Stimulated activated CD4-positive, alpha-beta T cell treated with anti-CD3 and anti-CD28 coated beads, TNF-alpha, amount 100 ng/mL, for 4 hours (primary cell): ENCODE results near the gene FSIP1.

ENCODE experiments used
- DNase-seq, 3 experiments: peaks; one replicate each; pipeline ENCODE4 v3.0.0-alpha.2; 2020; ENCODE audit warnings: low read depth in 3 of 3

Gene FSIP1

DNA sequence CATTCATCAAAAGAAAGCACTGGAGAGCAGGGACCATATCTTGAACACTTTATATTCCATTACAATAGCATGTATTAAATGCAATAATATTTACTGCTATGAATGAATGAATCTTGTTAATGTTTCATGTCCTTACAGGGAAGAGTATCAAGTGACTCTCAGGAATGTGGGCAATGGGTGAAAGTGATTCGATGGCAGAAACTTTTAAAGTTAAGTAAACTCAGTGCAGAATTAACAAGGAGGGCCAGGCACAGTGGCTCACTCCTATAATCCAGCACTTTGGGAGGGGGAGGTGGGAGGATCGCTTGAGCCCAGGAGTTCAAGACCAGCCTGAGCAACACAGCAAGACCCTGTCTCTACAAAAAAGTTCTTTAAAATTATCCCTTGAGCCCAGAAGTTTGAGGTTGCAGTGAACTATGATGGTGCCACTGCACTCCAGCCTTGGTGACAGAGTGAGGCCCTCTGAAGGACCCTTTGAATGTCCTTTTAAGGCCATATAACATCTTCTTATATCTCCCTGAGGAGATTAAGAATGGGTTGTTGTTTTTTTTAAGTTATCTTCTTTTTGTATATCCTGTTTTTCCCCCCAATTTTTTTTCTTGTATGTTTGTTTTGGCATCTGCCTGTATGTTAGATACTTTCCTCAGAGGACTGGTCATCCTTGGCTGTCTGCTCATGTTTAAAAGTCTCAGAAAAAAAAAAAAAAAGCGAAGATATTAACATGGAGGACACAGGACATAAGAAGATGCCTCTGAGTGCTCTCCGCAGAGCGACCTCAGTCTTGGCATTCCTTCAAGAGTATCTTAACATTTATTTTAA, 9.6 kb upstream of the FSIP1 start:
- DNase-seq, result no peak

DNA sequence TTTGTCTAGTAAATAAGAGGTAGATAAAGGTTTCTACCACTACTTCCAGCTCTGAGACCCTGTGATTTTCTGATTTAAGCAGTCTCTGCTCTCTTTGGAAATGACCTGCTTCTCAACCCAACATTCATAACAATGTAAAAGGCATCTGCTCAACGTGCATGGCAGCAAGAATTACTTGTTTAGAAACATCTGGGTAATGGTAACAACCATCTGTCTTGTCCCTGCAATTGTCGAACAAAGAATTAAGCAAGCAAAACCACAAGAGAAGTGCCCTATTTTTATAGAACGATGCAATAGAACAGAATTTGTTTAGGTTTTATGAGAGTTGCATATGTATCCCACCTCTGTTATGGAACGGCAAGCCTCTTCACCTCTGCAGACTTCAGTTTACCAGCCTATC, 7.1 kb upstream of the FSIP1 start:
- DNase-seq, result no peak

DNA sequence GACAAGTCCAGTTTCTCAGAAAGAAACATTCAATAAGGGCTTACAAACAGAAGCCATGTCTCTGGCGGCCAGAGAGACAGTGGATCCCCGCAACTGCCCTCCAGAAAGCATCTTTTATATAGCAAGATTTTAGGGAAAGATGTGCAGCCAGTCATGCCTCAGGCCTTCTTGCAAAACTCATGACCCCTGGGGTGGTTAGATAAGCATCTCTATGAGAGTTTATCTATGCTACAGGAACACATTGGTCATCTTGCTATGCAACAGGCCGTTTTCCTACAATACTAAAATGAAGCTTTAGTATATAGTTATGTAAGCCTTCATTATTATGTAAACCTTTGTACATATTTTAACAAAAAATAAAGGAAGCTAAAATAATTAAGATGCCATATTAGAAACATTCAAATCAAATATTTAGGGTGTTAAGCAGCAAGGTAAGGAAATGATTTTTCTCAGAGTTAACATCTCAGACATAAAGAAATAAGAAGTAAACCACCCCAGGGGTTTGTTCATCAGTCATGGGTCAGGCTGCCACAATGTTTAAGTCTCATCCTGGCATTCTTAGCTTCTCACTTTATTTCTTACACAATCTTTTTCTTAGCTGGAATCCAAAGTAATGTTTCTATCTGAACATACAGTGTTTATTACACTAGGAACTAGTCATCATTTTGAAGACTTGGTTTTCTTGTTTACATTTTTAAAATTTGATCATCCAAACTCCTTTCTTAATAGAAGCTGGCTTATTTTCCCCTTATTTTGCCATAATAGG, 6.3 kb upstream of the FSIP1 start:
- no peak for DNase-seq

DNA sequence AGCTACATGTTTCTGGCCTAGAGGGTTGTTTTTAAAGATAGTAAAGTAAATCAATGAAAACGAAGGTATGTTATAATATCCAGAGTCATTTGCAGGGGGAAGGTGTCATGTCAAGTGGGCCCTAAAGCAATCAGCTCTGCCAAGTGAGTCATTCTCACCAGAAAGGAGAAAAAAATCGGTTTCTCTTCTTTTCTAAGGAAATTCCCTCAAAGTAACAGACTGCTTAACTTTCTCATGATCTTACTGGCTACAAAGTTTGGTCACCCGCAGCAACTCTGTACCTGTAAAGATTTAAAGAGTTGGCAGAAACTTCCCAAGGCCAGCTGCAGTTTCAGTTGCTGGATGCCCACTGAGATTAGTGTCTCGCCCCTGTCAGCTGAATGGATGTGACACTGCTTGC, 5.5 kb upstream of the FSIP1 start:
- no peak for DNase-seq

DNA sequence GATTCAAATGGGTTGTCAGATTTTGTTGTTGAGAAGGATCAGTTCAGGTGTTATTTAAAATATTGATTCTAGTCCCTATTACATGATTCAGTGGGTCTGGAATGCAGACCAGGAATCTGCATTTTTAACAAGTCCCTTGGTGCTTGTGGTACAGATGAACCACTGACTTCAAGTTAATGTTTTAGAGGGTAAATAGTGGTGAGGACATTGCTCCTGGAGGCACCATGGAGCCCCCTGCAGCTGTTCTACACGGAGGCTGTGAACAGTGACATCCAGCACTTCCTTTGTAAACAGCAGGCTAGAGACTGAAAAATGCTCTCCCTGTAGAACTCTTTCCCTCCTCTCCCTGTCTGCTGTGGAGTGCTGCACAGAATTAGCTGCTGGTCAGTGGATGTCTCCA, 4.8 kb upstream of the FSIP1 start:
- no peak for DNase-seq

DNA sequence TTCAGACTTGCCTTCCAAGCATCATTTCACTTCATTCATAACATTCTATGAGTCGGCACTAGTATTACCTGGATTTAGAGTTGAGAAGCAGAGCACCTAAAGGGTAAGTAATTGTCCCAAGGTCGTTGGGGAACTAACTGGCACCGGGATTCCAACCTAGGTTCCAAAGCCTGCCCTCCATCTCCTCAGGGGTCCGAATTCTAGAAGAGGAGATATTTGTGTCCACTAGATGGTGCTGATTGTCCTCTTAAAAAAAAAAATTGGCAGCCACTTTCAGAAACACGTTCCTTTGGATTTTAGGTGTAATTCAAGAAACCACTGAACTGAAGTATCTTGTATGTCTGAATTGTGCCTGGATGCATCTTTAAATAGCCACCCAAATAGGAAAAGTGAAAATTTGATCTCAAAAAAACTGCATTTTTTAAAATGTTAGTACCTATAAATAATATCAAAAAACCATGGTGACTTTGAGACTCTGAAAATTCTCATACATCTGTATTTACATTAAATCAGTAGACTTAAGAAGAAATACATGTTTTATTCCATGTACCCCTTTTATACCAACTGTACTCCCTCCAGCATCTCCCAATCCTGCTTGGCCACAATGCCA, 3.9 kb upstream of the FSIP1 start:
- no peak for DNase-seq

DNA sequence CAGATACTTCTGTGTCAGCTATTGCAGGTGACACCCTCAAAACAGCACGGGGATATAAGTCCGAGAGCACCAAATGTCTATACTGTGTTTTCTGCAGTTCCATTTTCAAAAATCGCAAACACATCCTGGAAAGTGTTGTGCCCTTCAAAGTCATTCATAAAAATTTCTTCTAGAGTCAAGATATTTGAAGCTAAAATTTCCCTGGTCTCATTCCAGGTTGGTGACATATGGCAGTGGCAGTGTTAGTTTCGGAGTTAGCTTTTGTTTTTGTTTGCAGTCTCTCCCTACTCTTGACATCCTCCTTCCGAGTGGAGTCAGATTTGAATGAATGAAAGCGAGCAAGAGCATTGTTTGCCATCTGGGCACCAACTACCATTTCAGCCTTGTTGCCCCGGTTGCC, 3.2 kb upstream of the FSIP1 start:
- DNase-seq, result no peak

DNA sequence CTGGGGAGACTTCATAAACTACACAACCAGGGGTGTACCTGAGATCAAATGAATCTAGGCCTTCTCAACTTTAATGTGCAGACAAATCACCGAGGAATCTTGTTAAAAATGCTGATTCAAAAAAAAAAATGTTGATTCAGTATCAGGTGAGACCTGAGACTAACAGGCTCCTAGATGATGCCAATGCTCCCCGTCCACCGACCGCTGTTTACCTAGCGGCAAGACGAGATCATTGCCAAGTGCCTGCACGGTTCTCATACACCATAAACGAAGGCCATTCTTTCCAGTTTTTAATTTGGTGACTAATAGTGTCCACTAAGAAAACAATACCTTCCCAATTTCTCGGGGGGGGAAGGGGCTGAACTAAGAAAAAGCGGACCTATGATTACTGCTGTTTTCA, 2.5 kb upstream of the FSIP1 start:
- no peak for DNase-seq

DNA sequence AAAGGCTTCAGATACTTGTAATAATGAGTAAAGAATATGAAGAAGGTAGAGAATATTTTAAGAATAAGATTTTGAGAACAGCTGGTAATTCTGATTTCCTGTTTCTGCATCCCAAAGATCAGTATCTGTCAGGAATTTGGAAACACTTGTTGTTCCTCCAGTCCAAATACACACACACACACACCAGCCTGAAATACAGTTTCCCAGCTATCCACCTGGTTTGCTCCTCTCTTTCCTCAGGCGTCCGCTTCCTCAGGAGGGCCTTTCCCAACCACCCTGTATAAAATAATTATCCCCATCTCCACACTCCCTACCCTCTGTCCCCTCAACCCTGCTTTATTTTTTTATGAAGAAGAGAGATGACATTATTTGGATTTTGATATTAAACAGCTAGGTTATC, 2.0 kb upstream of the FSIP1 start:
- DNase-seq, result no peak

DNA sequence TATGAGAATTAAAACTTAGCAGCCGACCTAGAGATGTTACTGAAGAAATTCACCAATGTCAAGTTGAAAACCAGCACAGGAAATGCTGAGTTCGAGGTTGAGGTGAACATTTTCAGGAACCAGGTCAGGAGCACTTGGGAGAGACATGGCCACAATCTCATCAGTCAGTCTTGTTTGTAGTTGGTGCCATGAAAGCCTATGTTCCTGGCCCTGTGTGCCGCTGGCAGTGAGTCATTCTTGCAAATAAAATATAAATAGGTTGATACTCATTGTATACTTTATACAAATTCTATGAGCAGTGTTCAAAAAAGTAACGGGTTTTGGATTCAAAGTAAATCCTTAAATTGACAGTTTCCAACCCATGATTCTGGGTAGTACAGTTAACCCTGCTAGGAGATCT, 1.5 kb upstream of the FSIP1 start:
- DNase-seq, result no peak

DNA sequence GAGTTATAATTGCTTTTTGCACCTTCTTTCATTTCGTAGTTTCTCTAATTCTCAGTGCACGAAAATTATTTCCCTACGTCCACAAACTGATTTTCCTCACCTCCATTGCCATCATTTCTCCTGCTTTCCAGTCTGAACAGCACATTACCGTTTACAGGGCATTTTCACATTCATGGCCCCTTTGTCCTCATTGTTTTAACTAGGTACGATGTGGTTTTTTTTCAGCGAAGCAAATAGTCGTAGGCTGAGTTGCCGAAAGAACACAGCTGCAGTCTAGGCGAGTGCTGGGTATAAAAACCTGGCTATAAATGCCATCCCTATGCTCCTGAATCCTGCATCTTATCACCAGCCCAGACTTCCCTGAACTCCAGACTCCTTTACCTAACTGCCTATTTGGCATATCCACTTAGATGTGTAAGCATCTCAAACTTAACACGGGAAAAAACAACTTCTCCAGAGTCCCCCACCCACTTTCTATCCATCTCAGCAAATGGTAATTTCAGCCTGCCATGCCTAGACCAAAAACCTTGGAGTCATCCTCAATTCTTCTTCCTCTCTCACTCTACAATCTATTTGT, 691 bp upstream of the FSIP1 start:
- no peak for DNase-seq

DNA sequence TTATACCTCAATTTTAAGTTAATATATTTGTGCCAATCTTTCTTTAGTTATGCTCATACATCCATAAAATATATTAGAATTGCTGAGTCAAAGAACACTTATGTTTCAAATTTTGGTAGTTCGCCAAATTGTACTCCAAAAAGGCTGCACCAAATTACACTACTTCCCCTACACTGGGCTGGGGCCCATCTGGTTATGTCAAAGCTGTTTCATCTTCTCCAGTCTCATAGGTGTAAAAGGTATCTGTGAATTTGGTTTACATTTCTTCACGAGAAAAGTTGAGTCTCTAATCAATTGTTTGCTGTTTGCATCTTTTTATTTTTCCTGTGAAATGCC, 706 bp downstream of the FSIP1 start:
- no peak for DNase-seq

DNA sequence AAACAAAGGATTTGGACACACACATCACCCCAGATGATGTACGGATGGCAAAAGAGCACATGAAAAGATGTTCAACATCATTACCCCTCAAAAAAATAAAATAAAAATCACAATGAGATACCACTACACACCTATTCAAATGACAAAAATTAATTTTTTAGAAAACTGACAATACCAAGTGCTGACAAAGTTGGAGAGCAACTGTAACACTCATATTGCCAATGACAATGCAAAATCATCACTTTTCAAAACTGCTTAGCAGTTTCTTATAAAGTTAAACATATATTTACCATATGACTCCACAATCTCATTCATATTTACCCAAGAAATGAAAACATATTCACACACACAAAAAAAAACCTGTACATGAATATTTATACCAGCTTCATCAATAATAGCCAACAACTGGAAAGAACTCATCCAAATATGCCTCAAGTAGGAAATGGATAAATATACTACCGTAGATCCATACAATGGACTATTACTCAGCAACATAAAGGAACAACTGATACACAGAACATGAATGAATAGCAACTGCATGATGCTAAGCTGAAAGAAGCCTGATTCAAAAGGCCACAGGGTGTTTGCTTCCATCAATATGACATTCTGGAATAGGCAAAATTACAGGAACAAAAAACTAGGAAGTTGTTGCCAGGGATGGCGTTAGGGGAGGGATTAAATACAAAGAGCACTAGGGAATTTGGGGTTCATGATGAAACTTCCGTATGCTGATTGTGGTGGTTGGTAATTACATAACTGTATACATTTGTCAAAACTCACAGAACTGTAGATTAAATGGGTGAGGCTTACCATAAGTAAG, 1.3 kb downstream of the FSIP1 start:
- no peak for DNase-seq

DNA sequence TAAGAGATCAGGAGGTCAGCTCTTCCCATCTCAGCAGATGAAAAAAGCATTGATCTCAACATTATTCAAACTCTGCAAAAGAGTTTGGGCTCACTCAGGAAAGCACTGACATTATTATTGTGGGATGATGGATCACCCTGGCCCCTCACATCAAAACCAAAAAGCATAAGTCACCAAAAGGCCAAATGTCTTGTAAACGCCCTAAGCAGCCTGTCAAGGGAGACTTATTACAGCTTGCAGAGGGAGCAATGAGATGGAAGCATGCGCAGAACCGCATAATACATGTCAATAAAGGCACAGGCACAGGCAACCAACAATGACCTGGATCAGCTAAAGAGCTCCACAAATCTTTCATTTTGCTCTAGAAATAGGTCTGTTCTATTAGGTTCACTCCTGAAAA, 4.6 kb downstream of the FSIP1 start:
- no peak for DNase-seq

DNA sequence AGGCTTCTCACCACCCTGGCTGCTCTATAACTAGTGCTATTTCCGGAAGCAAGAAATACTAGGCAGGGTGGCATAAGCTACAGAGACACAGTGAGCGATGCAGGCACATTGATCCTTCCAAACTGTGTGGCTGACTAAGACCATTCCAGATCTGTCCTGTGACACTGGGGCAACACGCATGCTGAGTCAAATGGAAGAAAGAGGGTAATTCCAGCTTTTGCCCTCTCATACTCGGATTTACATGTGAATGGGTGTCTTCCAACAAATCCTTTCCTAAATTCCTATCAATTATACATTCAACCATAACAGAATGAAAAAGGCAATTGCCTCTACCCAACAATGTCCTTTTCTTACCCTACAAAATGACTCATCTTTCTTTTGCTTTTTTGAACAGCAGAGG, 5.1 kb downstream of the FSIP1 start:
- DNase-seq, result no peak

DNA sequence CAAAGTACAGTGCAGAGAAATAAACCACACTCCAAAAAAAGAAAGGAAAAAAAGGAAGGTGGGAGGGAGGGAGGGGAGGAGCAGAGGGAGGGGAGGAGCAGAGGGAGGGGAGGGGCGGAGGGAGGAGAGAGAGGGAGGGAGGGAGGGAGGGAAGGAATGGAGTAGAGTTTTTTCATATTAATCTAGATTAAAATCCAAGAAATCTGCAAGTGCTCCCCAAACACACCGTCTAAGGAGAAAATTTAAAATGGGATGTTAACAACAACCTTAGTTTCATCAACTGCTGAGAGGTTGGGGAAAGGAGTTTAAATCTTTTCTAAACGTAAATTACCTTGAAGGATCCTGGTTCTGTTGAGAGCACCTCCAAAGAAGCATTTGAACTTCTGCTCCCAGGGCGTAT, 6.6 kb downstream of the FSIP1 start:
- no peak for DNase-seq

DNA sequence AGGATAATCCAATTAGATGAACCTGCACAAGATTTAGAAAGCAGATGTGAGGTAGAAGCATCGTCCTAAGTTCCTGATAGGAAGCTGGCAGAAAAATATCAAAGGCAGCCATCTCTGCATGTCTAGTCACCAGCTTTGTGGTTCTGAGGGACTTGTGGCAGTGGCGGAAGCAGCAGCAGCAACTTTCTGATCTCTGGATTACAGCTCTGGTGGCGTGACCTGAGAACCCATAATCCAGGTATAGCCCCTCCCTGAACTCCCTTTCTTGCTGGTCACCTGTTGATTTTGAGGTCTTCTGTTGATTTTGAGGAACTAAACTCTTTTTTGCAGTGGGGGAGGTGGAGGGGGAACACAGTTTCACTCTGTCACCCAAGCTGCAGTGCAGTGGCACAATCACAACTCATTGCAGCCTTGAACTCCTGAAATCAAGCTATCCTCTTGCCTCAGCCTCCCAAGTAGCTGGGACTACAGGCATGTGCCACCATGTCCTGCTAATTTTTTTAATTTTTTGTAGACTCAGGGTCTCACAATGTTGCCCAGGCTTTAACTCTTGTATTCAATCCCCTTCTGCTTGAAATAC, 7.9 kb downstream of the FSIP1 start:
- peak in 1 of 3 experiments; percentile 5 for DNase-seq

DNA sequence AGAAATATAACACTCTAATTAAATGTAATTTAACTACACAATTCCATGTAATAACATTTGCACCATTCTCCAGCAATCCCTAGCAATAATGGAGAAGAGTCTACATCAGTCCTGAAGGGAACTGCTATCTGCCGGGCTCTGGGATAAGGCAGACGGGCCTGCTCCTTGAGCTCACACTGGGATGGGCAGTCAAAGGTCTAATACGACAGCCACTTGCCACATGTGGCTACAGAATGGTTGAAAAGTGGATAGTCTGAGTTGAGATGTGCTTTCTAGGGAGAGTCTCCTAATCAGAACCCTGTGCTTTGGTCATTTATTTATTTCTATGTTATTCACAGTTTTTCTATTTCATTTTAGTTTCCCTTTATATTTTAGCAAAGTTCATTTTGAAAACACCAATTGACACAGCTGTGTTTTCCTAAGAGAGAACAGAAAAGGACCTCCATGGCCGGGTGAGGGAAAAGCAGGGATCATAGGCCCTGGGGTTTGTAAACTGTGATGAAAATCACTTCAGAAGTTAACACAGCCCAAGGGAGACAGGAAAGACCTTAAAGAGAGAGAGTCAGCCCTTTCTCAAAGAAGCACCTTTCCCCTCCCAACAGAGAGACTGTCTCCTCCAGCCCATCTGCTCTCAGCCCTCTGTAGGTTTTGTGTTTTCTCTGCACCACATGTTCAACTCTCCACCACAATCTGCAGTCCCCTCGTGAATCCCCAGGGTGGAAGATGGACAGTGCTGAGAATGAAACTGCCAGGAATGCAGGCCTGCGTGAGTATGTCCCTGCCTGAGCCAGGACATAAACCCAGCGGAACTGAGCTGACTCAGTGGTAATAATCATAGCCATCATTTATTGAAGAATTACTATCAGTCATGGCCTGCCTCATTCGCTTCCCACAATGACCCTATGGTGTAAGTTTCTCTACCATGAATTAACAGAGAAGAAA, 11.6 kb downstream of the FSIP1 start:
- DNase-seq, result no peak

DNA sequence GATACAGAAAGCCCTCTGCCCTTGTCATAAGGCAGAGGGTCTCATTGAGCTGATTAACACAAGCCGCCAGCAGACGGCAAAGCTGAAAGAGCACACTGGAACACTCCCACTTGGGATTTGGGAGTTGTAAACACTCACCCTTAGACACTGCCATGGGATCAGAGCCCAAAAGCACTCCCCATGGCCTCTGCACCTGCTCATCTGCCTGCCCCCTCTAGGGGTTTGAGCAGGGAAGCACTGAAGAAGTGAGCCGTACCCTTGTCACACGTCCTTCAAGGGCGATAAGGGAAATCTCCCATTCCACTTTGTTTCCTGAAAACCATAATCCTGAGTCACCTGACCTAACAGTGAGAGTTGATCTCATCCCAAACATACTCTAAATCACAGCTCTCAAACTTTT, 14.7 kb downstream of the FSIP1 start:
- DNase-seq, result no peak

DNA sequence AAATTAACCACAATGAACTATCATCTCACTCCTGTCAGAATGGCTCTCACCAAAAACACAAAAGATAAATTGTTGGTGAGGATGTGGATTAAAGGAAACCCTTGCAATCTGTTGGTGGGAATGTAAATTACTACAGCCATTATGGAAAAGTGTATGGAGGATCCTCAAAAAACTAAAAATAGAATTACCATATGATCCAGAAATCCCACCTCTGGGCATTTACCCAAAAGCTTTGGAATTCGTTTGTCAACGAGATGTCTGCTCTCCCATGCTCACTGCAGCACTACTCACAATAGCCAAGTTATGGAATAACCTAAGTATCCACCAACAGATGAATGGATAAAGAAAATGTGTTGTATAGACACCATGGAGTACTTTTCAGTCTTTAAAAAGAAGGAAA, 21.6 kb downstream of the FSIP1 start:
- no peak for DNase-seq
